HUDEP-2 (cell line): ENCODE data around the gene HDAC8.
A peak's percentile ranks its signal among the peaks of the same experiment; 100 is the strongest.
"Not testable (repeated sequence)": the region's sequence is repeated elsewhere in the genome, so short reads cannot be mapped to it uniquely, and the experiment has no call there.

ENCODE experiments used
- DNase-seq, 76 experiments: peaks; one replicate each; lab custom pipeline; 2025; ENCODE audit not compliant: unreplicated experiment in 76 of 76; lab: John Stamatoyannopoulos, UW

HDAC8 gene

GRCh38 chrX:72466493-72466892, 106.2 kb downstream of the HDAC8 start:
- no peak for DNase-seq

GRCh38 chrX:72465889-72466288, 106.8 kb downstream of the HDAC8 start:
- DNase-seq, result peak in 9 of 76 experiments; percentile 1 to 44 (median 9)

GRCh38 chrX:72461766-72462165, 110.9 kb downstream of the HDAC8 start:
- DNase-seq, result no peak

GRCh38 chrX:72461288-72461687, 111.4 kb downstream of the HDAC8 start:
- no peak for DNase-seq

- no peak for DNase-seq
These were observed 111.9 kb downstream of the HDAC8 start for GRCh38 chrX:72460715-72461114.

GRCh38 chrX:72449034-72449433, 123.6 kb downstream of the HDAC8 start:
- not testable (repeated sequence) for DNase-seq

GRCh38 chrX:72440764-72441163, 131.9 kb downstream of the HDAC8 start:
- DNase-seq, result not testable (repeated sequence)

- DNase-seq, result no peak
These were observed 136.6 kb downstream of the HDAC8 start for GRCh38 chrX:72436010-72436409.

- no peak for DNase-seq
These were observed 142.2 kb downstream of the HDAC8 start for GRCh38 chrX:72430405-72430968.

GRCh38 chrX:72421797-72422196, 150.8 kb downstream of the HDAC8 start:
- DNase-seq, result no peak

- DNase-seq, result no peak
These were observed 162.7 kb downstream of the HDAC8 start for GRCh38 chrX:72409993-72410392.

GRCh38 chrX:72408885-72409284, 163.8 kb downstream of the HDAC8 start:
- no peak for DNase-seq

GRCh38 chrX:72405136-72405535, 167.5 kb downstream of the HDAC8 start:
- DNase-seq, result not testable (repeated sequence)

- no peak for DNase-seq
These were observed 170.0 kb downstream of the HDAC8 start for GRCh38 chrX:72402614-72403013.

GRCh38 chrX:72399816-72400215, 172.8 kb downstream of the HDAC8 start:
- no peak for DNase-seq

- DNase-seq, result no peak
These were observed 176.5 kb downstream of the HDAC8 start for GRCh38 chrX:72396117-72396516.

GRCh38 chrX:72395237-72395636, 177.4 kb downstream of the HDAC8 start:
- DNase-seq, result no peak

GRCh38 chrX:72394518-72395170, 178.0 kb downstream of the HDAC8 start:
- no peak for DNase-seq

GRCh38 chrX:72393836-72394517, 178.7 kb downstream of the HDAC8 start:
- no peak for DNase-seq

- no peak for DNase-seq
These were observed 179.5 kb downstream of the HDAC8 start for GRCh38 chrX:72392816-72393800.

- no peak for DNase-seq
These were observed 180.6 kb downstream of the HDAC8 start for GRCh38 chrX:72392042-72392441.
